ENCODE data around the gene SLC22A5.

GRCh38 chr5:132322266-132322665 lies 47.2 kb upstream of the SLC22A5 start:
- no peak for TF ChIP-seq CTCF (IDR thresholded peaks at IDR 0.05)
- TF ChIP-seq POLR2A (IDR thresholded peaks at IDR 0.05) = no peak

Data from Peyer's patch (tissue), 4 donors.